Transverse colon (tissue), 4 donors: ENCODE measurements around the gene ADGRL2.

ENCODE experiments used
- CTCF ChIP-seq, 5 experiments: fragments of 200-600 bp in 3 of 5; fragments of 450-650 bp in 2 of 5; sonication (generic) in 3 of 5; IDR thresholded peaks; 1 replicate in 2 of 5; 2 replicates in 3 of 5; pipeline ENCODE4 v1.5.1; 2016 to 2017; ENCODE audit warnings: antibody characterized with exemption in 5 of 5, inconsistent platforms in 3 of 5, mild to moderate bottlenecking in 2 of 5, moderate library complexity in 1 of 5
- EP300 ChIP-seq: sonication (generic); formaldehyde crosslinking; IDR thresholded peaks from one replicate; pipeline ENCODE4 v1.6.1; 2017; ENCODE audit warnings: antibody characterized with exemption, low read depth
- POLR2A ChIP-seq: fragments of 450-650 bp; IDR thresholded peaks from one replicate; pipeline ENCODE4 v1.6.1; 2016; ENCODE audit warnings: antibody characterized with exemption, mild to moderate bottlenecking, moderate library complexity
- POLR2AphosphoS5 ChIP-seq, 3 donors: sonication (generic); formaldehyde crosslinking; IDR thresholded peaks; one replicate each; pipeline ENCODE4 v1.6.1; 2016; ENCODE audit warnings: antibody characterized with exemption in 3 of 3

- TF ChIP-seq CTCF (IDR thresholded peaks at IDR 0.05) (no peak), POLR2AphosphoS5 (IDR thresholded peaks at IDR 0.05) (no peak), EP300 (no peak), POLR2A (no peak)
Observed at GRCh38 chr1:81824759-81825158, 24.0 kb downstream of the ADGRL2 start.
